HG02678 (cell line): Measurements from ENCODE around the gene ABCG5.

ENCODE experiments used
- ATAC-seq: cut with Tn5 transposase; IDR thresholded peaks from one replicate; pipeline ENCODE4 v1.9.1; 2021; ENCODE audit warnings: mild to moderate bottlenecking, moderate library complexity; ENCODE audit not compliant: unreplicated experiment

The ABCG5 gene

DNA sequence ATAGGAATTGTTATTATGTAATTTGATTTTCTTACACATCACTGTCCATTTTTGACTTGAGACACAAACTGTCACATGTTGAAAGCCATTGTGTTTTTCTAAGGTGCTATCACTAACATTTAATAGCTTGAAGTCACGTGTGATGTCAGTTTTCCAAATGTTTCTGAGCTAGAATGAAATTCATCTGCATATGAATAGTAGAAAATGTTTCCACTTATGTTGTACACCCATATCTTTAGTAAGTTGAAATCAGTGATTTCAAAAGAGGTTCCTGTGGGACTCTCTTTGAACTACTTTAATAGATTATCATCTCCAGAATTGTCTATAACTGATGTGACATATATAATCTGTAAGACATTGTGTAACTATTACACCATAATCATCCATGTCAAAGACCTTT, 27.8 kb downstream of the ABCG5 start:
- ATAC-seq, result no peak

- ATAC-seq, result no peak
These were observed 28.2 kb downstream of the ABCG5 start for GRCh38 chr2:43810452-43810851.

DNA sequence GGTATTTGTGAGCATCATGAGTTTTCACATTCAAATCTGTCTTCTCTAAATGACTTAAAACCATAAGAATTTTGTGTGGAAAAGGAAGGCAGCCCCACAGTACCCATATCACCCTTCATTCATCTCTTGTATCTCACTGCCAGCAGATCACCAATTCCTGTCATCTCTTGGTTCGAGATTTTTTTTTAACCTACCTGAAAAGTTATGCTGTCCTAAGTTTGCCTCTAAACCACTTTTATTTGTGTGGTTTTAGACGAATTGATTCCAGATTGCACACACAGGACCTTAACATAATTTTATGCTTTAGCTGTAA, 32.0 kb downstream of the ABCG5 start:
- ATAC-seq, result no peak

DNA sequence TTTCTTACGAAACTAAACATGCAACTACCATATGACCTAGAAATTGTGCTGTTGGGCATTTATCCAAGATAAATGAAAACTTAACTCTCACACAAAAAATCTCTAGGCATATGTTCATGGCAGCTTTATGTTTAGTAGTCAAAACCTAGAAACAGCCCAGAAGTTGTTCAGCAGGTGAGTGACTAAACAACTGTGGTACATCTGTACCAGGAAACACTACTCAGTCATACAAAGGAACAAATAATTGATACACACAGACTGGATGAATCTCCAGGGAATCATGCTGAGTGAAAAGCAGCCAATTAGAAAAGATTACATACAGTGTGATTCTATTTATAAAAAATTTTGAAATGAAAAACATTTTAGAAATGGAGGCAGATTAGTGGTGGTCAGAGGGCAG, 35.5 kb downstream of the ABCG5 start:
- no peak for ATAC-seq

DNA sequence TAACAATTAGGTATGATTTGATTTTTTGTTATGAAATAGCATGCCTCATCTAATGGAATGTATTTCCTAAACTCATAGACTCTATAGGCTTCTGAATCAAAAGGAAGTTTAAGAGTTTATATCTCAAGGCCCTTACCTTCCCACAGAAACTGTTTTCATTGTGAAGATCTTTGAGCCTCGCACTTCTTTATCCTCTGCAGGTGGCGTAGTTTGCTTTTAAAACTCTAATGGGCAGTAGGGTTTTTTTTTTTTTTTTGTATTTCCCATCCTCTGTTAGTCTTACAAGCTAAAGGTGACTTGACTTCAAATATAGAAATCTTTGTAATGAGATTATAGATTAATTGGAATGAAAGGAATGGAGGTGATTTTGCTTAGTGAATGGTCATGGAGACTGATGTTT, 36.5 kb downstream of the ABCG5 start:
- no peak for ATAC-seq

DNA sequence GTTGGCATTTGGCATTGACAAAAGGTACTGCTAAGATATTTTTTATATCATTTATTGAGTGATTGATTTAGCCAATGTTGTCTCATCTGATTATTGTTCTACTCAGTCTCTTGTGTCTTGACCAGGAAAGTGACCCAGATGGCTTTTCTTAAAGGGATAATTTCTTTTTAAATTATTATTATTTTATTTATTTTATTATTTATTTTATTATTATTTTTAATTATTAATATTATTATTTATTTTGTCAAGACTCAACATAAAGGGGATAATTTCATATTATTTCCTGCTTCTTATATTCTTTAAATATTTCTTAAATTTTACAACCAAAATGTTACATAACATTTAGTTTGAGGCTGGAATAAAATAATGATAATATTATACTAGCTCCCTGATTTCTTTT, 37.7 kb downstream of the ABCG5 start:
- no peak for ATAC-seq

DNA sequence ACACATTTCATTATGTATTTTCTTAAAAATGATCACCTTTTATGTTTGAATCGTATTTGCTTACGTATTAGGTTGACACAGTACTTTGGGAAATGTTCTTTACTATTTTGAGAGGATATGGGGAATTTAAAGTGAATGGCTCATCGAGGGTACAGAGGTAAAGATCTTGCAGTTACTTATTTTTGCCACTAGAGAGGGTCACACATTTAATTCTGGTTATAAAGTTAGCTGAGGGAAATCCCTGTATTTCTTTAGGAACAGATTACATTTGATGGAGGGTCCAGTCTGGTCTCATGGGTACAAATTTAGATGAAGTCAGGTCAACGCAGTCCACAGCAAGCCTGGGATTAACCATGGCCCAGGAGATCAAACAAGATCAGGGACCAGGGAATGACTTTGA, 40.3 kb downstream of the ABCG5 start:
- no peak for ATAC-seq

DNA sequence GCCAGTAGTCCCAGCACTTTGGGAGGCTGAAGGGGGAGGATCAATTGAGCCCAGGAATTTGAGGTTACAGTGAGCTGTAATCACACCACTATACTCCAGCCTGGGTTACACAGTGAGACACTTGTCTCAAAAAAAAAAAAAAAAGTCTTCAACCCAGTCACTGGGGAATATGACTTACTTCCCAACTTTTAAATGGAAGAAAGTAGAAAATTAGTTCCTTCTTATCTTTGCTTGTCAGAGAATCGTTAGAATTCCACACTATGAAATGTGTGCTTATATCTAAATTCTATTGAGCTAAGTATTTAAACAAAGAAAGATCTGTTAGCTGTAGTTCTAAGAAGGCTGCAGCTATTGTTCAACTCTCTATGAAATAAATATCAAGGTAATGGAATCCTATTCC, 42.4 kb downstream of the ABCG5 start:
- ATAC-seq, result no peak

- ATAC-seq, result no peak
These were observed 43.7 kb downstream of the ABCG5 start for GRCh38 chr2:43794956-43795355.

GRCh38 chr2:43792653-43793052, 46.0 kb downstream of the ABCG5 start:
- peak; percentile 59 for ATAC-seq

- no peak for ATAC-seq
These were observed 47.4 kb downstream of the ABCG5 start for GRCh38 chr2:43791035-43791765.

- no peak for ATAC-seq
These were observed 48.5 kb downstream of the ABCG5 start for GRCh38 chr2:43790147-43790546.

DNA sequence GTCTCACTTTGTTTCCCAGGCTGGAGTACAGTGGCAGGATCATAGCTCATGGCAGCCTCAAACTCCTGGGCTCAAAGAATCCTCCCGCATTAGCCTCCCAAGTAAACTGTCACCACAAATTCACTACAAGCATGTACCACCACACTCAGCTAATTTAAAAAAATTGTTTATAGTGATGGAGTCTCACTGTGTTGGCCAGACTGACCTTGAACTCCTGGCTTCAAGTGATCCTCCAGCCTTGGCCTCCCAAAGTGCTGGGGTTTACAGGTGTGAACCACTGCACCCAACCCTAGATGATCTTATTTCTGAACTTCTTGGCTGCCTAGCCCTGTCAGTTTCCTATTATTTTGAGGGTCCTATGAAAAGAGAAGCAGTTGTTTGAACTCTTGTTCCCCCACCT, 50.0 kb downstream of the ABCG5 start:
- no peak for ATAC-seq

DNA sequence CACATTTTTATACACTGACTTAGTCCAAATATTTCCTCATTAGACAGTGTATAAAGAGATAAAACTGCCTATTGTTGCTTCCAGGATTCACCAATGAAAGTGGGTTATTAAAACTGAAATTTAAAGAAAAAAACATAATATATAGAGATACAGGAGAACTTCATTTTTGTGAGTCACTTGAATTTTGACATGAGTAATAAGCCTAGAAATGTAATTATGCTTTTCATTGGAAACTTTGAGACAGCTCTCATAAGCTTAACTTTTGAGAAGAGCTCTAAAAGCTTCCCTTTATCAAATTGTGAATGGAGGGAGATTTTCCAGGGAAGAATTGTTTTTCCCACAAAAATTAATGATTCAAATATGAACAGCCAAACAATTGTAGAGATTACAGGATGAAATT, 50.7 kb downstream of the ABCG5 start:
- no peak for ATAC-seq

DNA sequence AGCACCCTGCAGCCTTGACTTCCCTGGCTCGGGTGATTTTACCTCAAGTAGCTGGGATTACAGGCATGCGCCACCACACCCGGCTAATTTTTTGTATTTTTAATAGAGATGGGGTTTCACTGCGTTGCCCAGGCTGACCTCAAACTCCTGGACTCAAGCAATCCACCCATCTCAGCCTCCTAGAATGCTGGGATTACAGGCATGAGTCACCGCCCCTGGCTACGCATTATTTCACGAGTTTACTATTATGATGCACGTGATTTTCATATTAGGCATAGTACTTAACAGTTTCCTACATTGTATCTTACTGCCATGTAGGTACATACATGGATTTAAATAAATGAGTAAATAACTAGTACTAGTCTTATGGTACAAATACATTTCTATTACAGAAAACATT, 60.4 kb downstream of the ABCG5 start:
- ATAC-seq, result no peak

- ATAC-seq, result no peak
These were observed 61.2 kb downstream of the ABCG5 start for GRCh38 chr2:43777306-43777926.

DNA sequence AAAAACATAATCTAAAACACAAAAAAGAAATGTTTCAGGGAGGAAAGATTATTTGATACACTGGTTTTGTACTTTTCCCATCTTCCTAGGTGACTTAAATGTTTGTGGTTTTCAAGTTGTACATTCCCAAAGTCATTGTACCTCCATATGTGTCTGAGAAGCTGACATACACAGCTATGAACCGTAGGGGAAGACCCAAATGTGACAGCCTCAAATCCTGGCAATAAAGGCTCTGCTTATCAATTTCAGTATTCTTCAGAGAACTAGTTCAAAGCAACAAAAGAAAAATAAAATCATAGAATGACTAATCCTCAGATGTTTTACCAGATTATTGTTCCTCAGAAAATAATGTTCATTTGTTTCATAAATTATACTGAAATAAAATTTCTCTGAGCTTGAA, 62.3 kb downstream of the ABCG5 start:
- ATAC-seq, result no peak

DNA sequence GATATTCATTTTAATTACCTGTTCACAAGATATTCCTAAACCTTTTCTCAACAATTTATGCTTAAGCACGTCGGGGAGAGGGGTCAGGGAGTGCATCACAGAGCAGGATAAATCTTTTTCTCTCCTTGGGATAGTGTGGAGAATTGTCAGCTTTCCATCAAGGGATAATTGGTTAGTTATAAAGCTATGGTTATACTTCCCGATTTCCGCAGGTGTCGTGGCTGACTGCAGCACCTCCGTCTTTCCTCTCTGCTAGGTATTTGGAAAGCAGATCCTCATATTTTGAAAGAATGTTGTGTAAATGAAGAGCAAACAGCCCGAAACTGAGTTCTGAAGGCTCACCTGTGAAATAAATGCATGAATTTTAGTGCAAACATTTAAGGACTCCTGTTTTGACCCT, 64.0 kb downstream of the ABCG5 start:
- no peak for ATAC-seq

DNA sequence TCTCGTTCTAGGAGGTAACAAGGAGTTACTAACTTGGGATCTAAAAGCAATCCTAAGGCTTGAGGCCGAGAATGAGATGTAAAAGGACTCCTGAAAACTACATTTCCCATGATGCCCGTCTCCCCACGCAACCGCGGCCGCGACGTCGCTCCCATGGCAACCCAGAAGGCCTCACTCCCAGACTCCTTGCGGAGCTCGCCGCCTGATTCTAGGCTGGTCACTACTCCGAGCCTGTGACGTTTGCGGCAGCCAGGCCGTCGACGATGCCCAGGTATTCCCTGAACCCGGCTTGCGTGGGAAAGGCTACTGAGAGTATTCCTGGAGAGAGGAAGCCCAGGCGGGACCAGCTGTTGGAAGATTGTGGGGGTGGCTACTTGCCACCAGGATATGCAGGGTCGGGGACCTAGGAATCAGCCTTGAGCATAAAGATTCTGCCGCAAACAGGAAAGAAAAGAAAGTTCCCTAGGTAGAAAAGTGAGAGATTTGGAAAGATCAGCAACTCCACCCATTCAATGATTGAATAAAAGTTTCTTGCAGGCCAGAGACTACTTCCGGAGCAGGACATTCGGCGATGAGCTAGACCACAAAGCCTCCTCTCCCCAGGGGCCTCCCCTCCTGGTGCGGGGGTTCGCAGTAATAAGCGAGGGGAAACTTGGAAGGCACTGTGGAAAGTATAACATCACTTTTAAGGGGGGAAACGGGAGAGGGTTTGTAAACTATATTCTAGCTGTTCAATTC, 64.6 kb downstream of the ABCG5 start, which contains the start of gene DYNC2LI1:
Gene DYNC2LI1, plus strand, starts transcription at position 164 of the 738 bp plus-strand sequence. Its CDS starts 100 bp downstream, at position 264.
- ATAC-seq, result peak; percentile 99

DNA sequence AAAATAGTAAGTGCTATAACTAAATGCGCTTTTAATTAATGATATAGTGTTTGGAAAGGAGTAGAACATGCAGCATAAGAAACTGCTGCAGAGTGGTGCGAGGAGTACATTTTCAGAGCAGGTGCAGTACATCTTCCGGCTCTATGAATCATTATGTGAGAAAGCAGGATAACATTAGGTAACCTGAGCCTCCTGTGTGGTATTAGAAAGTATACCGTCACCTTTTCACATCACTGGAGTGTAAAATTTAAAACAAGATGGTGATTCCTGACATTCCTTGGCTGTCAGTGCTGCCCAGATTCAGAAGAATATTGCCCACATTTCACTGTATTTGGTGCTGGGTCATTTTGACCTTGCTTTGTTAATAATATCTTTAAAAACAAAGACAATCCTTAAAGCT, 72.6 kb downstream of the ABCG5 start:
- ATAC-seq, result no peak

GRCh38 chr2:43764086-43764705, 74.4 kb downstream of the ABCG5 start:
- ATAC-seq, result no peak

DNA sequence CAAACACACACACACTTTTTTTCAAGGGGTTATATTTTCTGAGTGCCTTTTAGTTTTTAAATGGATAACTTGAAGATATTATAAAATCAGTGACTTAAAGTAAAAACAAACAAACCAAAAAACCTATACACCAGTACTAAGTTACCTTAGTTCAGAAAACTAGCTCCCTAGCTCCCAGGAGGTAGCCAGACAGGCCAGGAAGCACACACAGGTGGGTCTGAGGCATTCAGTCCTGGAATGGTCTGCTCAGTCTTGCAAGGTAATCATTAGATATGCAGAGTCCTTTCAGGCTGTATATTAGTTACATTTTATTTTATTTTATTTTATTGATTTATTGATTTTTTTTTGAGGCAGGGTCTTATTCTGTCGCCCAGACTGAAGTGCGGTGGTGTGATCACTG, 75.5 kb downstream of the ABCG5 start:
- no peak for ATAC-seq
